ENCODE results near the gene POMZP3. TPM values are rescaled to one million over a fixed set of nuclear protein-coding genes. Genes with fewer than 3 reads are reported as not detected.
"Not testable (repeated sequence)": the region's sequence is repeated elsewhere in the genome, so short reads cannot be mapped to it uniquely, and the experiment has no call there.

Gene POMZP3
- total RNA-seq, 1 donor from 2014 or later: 12.0 TPM

DNA sequence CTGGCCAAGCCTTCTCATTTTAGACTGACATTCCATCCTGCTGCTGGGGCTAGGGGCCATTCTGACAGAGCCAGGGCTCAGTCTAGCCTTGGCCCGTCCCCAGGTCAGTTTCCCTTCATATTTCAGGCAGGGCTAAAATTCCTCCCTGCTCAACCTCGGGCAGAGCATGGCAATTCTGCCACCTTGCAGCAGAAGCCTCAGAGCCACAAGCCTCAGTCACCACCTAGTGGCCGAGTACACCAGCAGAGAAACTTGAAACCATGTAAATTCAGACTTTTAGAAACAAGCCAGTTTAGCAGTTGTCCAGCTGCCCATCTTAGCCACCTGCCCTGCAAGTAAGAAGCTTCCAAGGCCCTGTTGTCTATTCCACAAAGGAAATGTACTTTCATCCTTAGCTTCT, 13.3 kb downstream of the POMZP3 start:
- H3K27ac ChIP-seq; H3K9me3 ChIP-seq; H3K4me3 ChIP-seq; DNase-seq; H3K27me3 ChIP-seq; H3K4me1 ChIP-seq; intact Hi-C loops (cut with DNase I): not testable (repeated sequence)
- ATAC-seq: peak; percentile 85
- H3K36me3 ChIP-seq: peaks cover 14% of the 10 kb centered on the region
- TF ChIP-seq, protein P1, sequence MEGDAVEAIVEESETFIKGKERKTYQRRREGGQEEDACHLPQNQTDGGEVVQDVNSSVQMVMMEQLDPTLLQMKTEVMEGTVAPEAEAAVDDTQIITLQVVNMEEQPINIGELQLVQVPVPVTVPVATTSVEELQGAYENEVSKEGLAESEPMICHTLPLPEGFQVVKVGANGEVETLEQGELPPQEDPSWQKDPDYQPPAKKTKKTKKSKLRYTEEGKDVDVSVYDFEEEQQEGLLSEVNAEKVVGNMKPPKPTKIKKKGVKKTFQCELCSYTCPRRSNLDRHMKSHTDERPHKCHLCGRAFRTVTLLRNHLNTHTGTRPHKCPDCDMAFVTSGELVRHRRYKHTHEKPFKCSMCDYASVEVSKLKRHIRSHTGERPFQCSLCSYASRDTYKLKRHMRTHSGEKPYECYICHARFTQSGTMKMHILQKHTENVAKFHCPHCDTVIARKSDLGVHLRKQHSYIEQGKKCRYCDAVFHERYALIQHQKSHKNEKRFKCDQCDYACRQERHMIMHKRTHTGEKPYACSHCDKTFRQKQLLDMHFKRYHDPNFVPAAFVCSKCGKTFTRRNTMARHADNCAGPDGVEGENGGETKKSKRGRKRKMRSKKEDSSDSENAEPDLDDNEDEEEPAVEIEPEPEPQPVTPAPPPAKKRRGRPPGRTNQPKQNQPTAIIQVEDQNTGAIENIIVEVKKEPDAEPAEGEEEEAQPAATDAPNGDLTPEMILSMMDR (IDR thresholded peaks at IDR 0.05): peak; percentile 41

DNA sequence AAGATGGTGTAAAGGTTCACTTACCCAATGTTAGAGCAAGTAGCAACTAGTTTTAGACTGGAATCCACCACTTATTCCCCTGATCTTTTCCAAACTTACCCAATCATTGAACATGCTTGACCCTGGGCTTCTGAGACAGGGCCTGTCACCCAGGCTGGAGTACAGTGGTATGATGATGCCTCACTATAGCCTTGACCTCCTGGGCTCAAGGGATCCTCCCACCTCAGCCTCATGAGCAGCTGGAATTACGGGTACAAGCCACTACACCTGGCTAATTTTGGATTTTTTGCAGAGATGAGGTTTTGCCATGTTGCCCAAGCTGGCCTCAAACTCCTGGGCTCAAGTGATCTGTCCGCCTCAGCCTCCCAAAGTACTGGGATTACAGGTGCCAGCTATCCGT, 14.8 kb downstream of the POMZP3 start:
- intact Hi-C loops (cut with DNase I); H3K4me1 ChIP-seq; H3K4me3 ChIP-seq; ATAC-seq; H3K27me3 ChIP-seq; DNase-seq; H3K9me3 ChIP-seq; H3K27ac ChIP-seq: not testable (repeated sequence)
- H3K36me3 ChIP-seq: peaks cover 14% of the 10 kb centered on the region

DNA sequence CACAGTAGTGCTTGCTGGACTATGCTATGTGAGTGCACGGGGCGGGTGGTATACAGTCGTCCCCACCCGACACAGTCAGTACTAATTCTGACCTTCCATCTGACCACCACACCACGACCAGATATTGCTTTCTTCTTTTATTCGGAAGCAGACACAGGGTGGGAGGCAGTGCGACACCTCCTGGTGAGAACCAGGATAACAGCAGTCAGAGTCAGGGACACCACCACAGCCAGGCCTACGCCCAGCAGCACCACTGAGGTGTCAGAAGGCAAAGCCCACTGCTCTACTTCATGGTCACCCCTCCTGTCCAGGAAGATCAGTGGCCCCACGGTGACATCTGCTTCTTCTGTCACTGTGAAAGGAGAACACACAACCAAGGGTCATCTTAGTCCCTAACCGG, 17.2 kb downstream of the POMZP3 start:
- DNase-seq; intact Hi-C loops (cut with DNase I); H3K4me3 ChIP-seq; H3K4me1 ChIP-seq; H3K27ac ChIP-seq; H3K27me3 ChIP-seq; H3K9me3 ChIP-seq; H3K36me3 ChIP-seq: not testable (repeated sequence)
- ATAC-seq: peak; percentile 69

DNA sequence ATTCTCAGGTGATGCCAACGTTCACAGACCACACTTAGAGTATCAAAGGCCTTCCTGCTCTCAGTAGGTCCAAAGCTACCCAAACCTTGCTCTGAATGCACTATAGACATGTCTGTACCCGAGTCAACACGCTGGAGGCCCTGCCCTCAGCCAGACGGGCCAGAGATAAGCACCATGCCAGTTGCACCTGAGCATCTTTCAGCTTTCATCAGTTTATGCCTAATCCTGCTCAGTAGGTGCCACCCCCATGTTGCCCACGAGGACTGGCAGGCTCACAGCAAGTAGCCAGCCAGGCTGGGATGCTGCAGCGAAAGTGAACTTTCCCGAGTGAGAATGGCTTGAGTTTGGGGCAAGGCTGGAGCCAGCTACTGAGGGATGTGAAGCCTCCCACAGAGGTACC, 18.6 kb downstream of the POMZP3 start:
- H3K27me3 ChIP-seq; ATAC-seq; H3K4me3 ChIP-seq; H3K9me3 ChIP-seq; intact Hi-C loops (cut with DNase I); DNase-seq; H3K4me1 ChIP-seq; H3K36me3 ChIP-seq; H3K27ac ChIP-seq: not testable (repeated sequence)

DNA sequence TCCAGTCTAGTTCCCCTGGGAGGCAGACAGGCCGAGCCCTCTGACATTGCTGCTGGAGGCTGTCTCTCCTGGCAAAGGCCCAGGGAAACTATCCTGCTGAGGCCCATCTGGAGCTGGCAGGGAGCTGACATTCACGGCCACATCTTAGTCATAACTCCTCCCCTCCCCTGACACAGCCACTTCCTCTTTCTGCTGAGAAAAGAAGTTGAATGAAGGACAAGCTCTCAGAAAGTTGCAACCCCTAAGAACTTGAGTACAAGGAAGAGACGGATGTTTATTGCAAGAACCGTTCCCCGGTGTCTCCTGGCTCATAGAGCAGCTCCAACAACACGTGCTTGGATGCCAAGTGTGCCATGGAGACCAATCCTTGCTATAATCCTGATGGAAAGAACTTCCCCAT, 21.1 kb downstream of the POMZP3 start:
- H3K9me3 ChIP-seq; H3K27me3 ChIP-seq; H3K4me3 ChIP-seq; intact Hi-C loops (cut with DNase I); DNase-seq; H3K36me3 ChIP-seq; H3K27ac ChIP-seq; H3K4me1 ChIP-seq: not testable (repeated sequence)
- peak; percentile 94 for ATAC-seq

DNA sequence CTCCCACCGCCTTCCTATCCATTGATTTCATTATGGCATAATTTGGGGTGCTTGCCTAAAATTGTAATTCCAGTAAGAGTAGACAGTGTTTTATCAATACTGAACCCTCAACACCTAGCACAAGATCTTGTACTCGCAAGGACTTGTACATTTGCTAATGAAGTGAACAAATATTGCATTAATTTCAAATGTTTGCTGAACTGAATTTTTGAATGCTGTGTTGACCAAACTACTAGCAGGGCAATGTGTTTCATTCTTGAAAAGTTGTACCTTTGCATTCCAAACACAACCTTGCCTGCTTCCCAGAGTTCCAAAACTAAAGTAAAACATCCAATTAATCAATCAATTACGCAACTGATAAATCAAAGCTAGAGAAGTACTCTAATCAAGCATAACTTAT, 26.4 kb downstream of the POMZP3 start:
- peak; percentile 50 for ATAC-seq
- not testable (repeated sequence) for H3K36me3 ChIP-seq, H3K27ac ChIP-seq

DNA sequence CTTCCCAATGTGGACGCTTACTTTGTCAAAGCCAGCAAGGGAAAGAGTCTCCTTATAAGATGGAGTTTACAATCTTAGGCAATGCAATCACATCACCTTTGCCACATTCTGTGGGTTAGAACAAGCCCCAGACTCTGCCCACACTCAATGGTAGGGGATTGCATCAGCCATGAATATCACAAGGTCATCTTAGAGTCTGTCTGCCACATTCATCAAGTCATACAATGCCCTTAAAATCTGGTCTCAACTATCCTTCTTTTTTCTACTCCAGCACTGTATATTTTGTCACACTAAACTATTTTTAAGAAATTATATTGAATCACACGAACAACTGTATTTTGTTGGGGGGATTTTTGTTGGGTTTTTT, 27.0 kb downstream of the POMZP3 start:
- H3K27me3 ChIP-seq; intact Hi-C loops (cut with DNase I): not testable (repeated sequence)

More for the DNA sequence above, 26.4 kb downstream of the POMZP3 start:
- H3K4me3 ChIP-seq; intact Hi-C loops (cut with DNase I); DNase-seq; H3K4me1 ChIP-seq; H3K9me3 ChIP-seq; H3K27me3 ChIP-seq: not testable (repeated sequence)

DNA sequence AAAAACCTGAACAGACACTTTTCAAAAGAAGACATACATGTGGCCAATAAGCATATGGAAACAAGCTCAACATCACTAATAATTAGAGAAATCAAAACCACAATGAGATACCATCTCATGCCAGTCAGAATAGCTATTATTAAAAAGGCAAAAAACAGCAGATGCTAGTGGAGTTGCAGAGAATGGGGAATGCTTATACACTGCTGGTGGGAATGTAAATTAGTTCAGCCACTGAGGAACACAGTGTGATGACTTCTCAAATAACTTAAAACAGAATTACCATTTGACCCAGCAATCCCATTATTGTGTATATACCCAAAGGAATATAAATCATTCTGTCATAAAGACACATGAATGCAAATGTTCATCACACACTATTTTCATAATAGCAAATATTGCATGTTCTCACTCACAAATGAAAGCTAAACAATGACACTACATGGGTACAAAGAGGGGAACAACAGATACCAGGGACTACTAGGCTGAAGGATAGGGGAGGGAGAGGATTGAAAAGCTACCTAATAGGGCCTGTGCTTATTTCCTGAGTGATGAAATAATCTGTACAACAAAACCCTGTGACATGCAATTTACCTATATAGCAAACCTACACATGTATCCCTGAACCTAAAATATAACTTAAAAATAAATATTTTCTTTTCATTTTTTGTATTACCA, 28.4 kb downstream of the POMZP3 start:
- H3K4me3 ChIP-seq; ATAC-seq; DNase-seq; H3K9me3 ChIP-seq; H3K4me1 ChIP-seq; H3K27me3 ChIP-seq; H3K27ac ChIP-seq; intact Hi-C loops (cut with DNase I); H3K36me3 ChIP-seq: not testable (repeated sequence)

More for the DNA sequence above, 27.0 kb downstream of the POMZP3 start:
- H3K4me1 ChIP-seq, H3K4me3 ChIP-seq, DNase-seq, H3K27ac ChIP-seq, H3K36me3 ChIP-seq, H3K9me3 ChIP-seq: not testable (repeated sequence)
- ATAC-seq: peak; percentile 85

DNA sequence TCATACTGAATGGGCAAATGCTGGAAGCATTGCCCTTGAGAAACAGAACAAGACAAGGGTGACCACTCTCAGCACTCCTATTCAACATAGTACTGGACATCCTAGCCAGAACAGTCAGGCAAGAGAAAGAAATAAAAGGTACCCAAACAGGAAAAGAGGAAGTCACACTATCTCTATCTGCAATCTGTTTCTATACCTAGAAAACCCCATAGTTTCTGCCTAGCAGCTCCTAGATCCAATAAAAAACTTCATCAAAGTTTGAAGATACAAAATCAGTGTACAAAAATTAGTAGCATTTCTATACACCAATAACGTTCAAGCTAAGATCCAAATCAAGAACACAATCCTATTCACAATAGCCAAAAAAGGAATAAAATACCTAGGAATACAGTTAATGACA, 29.8 kb downstream of the POMZP3 start:
- H3K9me3 ChIP-seq; H3K4me1 ChIP-seq; DNase-seq; H3K4me3 ChIP-seq; H3K36me3 ChIP-seq; H3K27ac ChIP-seq; ATAC-seq; intact Hi-C loops (cut with DNase I); H3K27me3 ChIP-seq: not testable (repeated sequence)

DNA sequence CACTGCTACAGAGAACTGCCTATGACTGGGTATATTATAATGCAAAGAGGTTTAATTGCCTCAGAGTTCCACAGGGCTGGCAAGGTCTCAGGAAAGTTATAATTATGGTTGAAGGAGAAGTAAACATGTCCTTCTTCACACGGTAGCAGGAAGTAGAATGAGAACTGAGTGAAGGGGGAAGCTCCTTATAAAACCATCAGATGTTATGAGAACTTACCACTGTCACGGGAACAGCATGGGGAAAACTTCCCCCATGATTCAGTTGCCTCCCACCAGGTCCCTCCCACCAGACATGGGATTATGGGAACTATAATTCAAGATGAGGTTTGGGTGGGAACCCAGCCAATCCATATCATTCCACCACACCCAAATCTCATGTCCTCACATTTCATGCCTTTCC, 34.4 kb downstream of the POMZP3 start:
- peak; percentile 78 for ATAC-seq
- intact Hi-C loops (cut with DNase I); H3K4me3 ChIP-seq; H3K27me3 ChIP-seq; H3K36me3 ChIP-seq; DNase-seq; H3K27ac ChIP-seq; H3K9me3 ChIP-seq: not testable (repeated sequence)
- H3K4me1 ChIP-seq: peaks cover 17% of the 10 kb centered on the region

DNA sequence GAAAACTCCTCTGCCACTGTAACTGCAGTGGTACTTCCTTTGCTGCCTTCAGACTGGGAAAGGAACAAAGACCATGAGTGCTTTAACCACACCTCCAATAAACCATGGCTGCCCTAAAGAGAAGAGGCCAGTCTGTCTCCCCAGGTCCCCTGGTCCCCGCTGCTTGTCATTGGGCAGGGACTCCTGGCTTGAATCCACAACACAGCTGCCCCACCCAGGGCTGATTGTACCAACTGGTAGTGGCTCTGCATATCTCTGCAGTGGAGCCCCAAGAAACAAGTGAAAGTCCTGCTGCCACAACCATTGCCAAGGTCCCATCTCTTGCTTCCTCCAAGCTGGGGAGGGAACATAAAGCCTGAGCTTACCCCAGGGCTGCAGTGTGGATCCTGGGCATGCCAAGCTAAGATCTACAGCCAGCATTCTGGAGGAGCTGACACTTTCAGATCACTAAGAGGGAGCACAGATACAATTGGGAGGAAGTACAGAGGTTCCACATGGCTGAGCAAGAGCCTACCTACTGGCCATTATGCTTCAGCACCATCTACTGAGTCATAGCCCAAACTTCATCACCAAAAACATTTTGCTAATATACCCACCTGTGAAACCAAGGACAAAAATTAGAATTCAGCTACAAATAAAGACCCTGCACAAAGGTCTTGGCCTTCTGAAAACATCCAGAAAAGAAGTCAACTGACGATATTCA, 35.3 kb downstream of the POMZP3 start:
- H3K27ac ChIP-seq; H3K4me3 ChIP-seq; ATAC-seq; H3K9me3 ChIP-seq; H3K36me3 ChIP-seq; H3K27me3 ChIP-seq; intact Hi-C loops (cut with DNase I); DNase-seq: not testable (repeated sequence)
- peaks cover 20% of the 10 kb centered on the region for H3K4me1 ChIP-seq

DNA sequence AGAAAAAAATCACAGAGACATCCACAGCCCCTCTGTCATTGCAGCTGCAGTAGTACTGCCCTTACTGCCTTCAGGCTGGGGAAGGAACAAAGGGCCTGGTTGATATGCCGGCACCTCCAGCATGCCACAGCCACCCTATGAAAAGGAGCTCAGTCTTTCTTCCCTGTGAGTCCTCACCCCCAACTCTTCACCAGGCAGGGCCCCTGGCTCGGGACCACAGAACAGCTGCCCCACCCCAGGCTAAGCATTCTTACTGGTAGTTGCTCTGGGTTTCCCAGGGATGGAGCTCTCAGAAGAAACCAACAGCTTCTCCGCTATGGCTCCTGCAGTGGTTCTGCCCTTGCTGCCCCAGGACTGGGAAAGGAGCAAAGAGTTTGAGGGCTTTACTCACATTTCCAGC, 36.0 kb downstream of the POMZP3 start:
- intact Hi-C loops (cut with DNase I); H3K36me3 ChIP-seq; H3K9me3 ChIP-seq; H3K27me3 ChIP-seq; H3K27ac ChIP-seq; DNase-seq; H3K4me3 ChIP-seq; ATAC-seq: not testable (repeated sequence)
- peaks cover 27% of the 10 kb centered on the region for H3K4me1 ChIP-seq

DNA sequence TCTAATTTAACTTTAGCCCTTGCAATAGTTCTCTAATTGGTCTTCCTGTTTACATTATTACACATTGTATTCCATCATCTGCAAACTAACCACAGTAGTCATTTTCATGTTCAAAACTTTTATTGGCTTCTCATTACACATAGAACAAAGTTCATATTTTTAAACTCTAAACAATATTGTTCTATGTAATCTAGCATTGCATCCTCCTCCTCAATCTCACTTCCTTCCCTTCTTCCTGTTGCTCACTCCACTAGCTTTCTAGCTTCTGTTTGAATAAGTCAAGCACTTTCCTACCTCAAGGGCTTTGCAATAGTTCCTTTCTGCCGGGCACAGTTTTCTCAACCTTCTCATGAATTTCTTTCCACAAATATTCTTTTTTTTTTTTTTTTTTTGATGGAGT, 38.5 kb downstream of the POMZP3 start:
- peak; percentile 73 for ATAC-seq
- H3K27ac ChIP-seq; DNase-seq; H3K9me3 ChIP-seq; H3K27me3 ChIP-seq; intact Hi-C loops (cut with DNase I); H3K4me3 ChIP-seq; H3K36me3 ChIP-seq: not testable (repeated sequence)
- H3K4me1 ChIP-seq: peaks cover 42% of the 10 kb centered on the region
